CD14-positive monocyte (primary cell): ENCODE results near the gene CHST6. TPM values are rescaled to one million over a fixed set of nuclear protein-coding genes. Genes with fewer than 3 reads are reported as not detected.

ENCODE experiments used
- DNase-seq, 3 donors: peaks; one replicate each; pipeline ENCODE4 v3.0.0-alpha.2; 2011 to 2022
- H2AFZ ChIP-seq: 2 replicates; pipeline ENCODE4 v1.6.0; 2012; ENCODE audit warnings: mild to moderate bottlenecking, low read depth, low read length, inconsistent platforms; ENCODE audit not compliant: insufficient read depth, poor library complexity, severe bottlenecking
- H3K27ac ChIP-seq, 2 donors: 1 replicate in 1 of 2; 2 replicates in 1 of 2; pipeline ENCODE4 v1.5.1; 2012 to 2013; ENCODE audit warnings: low read length in 2 of 2, control low read depth in 1 of 2, inconsistent platforms in 1 of 2, low read depth in 1 of 2, mild to moderate bottlenecking in 1 of 2
- H3K27me3 ChIP-seq, 2 donors: one replicate each; pipeline versions ENCODE4 v1.6.0 to v1.6.1; 2011 to 2013; ENCODE audit warnings: low read length in 2 of 2; ENCODE audit not compliant: control insufficient read depth in 2 of 2, insufficient read depth in 2 of 2
- H3K36me3 ChIP-seq, 2 donors: replicated peaks in 1 of 2; 1 replicate in 1 of 2; 2 replicates in 1 of 2; pipeline versions ENCODE4 v1.5.1 to v1.6.1; 2012 to 2013; ENCODE audit warnings: low read length in 2 of 2, control low read depth in 1 of 2, inconsistent platforms in 1 of 2, mild to moderate bottlenecking in 1 of 2; ENCODE audit not compliant: insufficient read depth in 2 of 2, control insufficient read depth in 1 of 2
- H3K4me1 ChIP-seq, 2 donors: 1 replicate in 1 of 2; 2 replicates in 1 of 2; pipeline versions ENCODE4 v1.5.1 to v1.6.1; 2012 to 2013; ENCODE audit warnings: low read length in 2 of 2, control low read depth in 1 of 2, inconsistent platforms in 1 of 2, mild to moderate bottlenecking in 1 of 2, moderate library complexity in 1 of 2; ENCODE audit not compliant: insufficient read depth in 2 of 2, control insufficient read depth in 1 of 2
- H3K4me2 ChIP-seq: replicated peaks from 2 replicates; pipeline ENCODE3; 2012; ENCODE audit warnings: low read length, moderate library complexity, mild to moderate bottlenecking; ENCODE audit not compliant: poor library complexity, severe bottlenecking; ENCODE audit errors: extremely low read depth
- H3K4me3 ChIP-seq, 3 experiments: fragments of 200-600 bp in 1 of 3; sonication (generic) in 1 of 3; replicated peaks in 1 of 3; 1 replicate in 2 of 3; 2 replicates in 1 of 3; pipeline ENCODE4 v1.5.1; 2011 to 2013; ENCODE audit warnings: low read length in 3 of 3, mild to moderate bottlenecking in 3 of 3, control low read depth in 2 of 3, low read depth in 2 of 3, inconsistent platforms in 1 of 3, moderate library complexity in 1 of 3
- H3K79me2 ChIP-seq: 2 replicates; pipeline ENCODE4 v1.6.0; 2012; ENCODE audit warnings: mild to moderate bottlenecking, control low read depth, inconsistent platforms, low read length, moderate library complexity; ENCODE audit not compliant: insufficient read depth
- H3K9ac ChIP-seq: 2 replicates; pipeline ENCODE4 v1.6.0; 2017; ENCODE audit warnings: low read length, mild to moderate bottlenecking; ENCODE audit not compliant: insufficient read depth, poor library complexity, severe bottlenecking
- H3K9me3 ChIP-seq, 2 donors: replicated peaks in 1 of 2; 1 replicate in 1 of 2; 2 replicates in 1 of 2; pipeline versions ENCODE4 v1.5.1 to v1.6.1; 2012 to 2013; ENCODE audit warnings: low read length in 2 of 2, control low read depth in 1 of 2; ENCODE audit not compliant: control insufficient read depth in 1 of 2, insufficient read depth in 1 of 2
- H4K20me1 ChIP-seq: 2 replicates; pipeline ENCODE4 v1.6.0; 2012; ENCODE audit warnings: mild to moderate bottlenecking, low read length, control low read depth, moderate library complexity; ENCODE audit not compliant: insufficient read depth
- H3K27ac Mint-ChIP-seq, 7 donors: one replicate each; pipeline ENCODE4 v1.8.0; 2020; ENCODE audit warnings: mild to moderate bottlenecking in 7 of 7, mixed read lengths in 7 of 7, moderate library complexity in 6 of 7, inconsistent platforms in 2 of 7
- H3K27me3 Mint-ChIP-seq, 3 donors: one replicate each; pipeline ENCODE4 v1.8.0; 2021 to 2022; ENCODE audit warnings: low read depth in 3 of 3, mild to moderate bottlenecking in 3 of 3, mixed read lengths in 3 of 3, moderate library complexity in 3 of 3, inconsistent platforms in 1 of 3
- H3K36me3 Mint-ChIP-seq, 2 donors: one replicate each; pipeline ENCODE4 v1.8.0; 2020; ENCODE audit warnings: mixed read lengths in 2 of 2, inconsistent platforms in 1 of 2, mild to moderate bottlenecking in 1 of 2
- H3K4me1 Mint-ChIP-seq: one replicate; pipeline ENCODE4 v1.8.0; 2020; ENCODE audit warnings: mild to moderate bottlenecking, mixed read lengths
- H3K4me3 Mint-ChIP-seq, 2 donors: one replicate each; pipeline ENCODE4 v1.8.0; 2020; ENCODE audit warnings: mild to moderate bottlenecking in 2 of 2, mixed read lengths in 2 of 2, moderate library complexity in 1 of 2
- H3K9me3 Mint-ChIP-seq, 7 donors: one replicate each; pipeline ENCODE4 v1.8.0; 2020 to 2022; ENCODE audit warnings: mixed read lengths in 7 of 7, mild to moderate bottlenecking in 6 of 7, moderate library complexity in 6 of 7, inconsistent platforms in 2 of 7
- CTCF ChIP-seq: fragments of 200-600 bp; IDR thresholded peaks from one replicate; pipeline ENCODE4 v1.8.0; 2022; ENCODE audit warnings: antibody characterized with exemption, mild to moderate bottlenecking
- WGBS: methylation state at CpG from one replicate; pipeline ENCODE4 v1.1.5; 2013; ENCODE audit warnings: missing lambda C conversion rate; ENCODE audit not compliant: insufficient coverage; 5-methylcytosine and 5-hydroxymethylcytosine counted together
- intact Hi-C, 2 donors: fragments of 100-400 bp; cut with micrococcal nuclease; formaldehyde crosslinking; loops; one replicate each; pipeline versions ENCODE4 v1.15.0 to v1.15.1; 2023
- polyA plus RNA-seq, 3 donors: library from polyadenylated mRNA; depleted of rRNA in 1 of 3; unstranded in 2 of 3; stranded (reverse) in 1 of 3; fragments of 300-500 nt in 2 of 3; fragments of >200 nt in 1 of 3; fragmentation: Illumina TruSeq in 2 of 3; gene quantifications; 1 replicate in 2 of 3; 2 replicates in 1 of 3; pipeline ENCODE4 v1.2.3, GENCODE V29; 2012 to 2021

CHST6 gene
- polyA plus RNA-seq, 3 donors: 0.03 TPM; not detected in 2

DNA sequence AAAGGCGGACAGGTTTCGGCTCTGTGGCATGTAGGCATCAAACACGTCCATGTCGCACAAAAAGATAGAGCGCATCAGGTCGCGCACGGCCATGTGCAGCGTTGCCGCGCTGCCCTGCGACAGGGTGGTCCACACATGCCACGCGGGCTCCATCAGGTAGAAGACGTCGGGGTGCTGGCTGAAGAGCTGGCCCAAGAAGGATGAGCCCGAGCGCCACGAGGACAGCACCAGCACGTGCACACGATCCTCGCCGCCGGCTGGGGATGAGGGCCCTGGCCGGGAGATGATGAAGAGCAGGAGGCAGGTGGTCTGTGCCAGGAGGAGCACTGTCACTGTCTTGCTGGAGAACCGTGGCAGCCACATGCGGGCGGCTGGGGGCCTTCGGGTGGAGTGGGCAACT lies 34.7 kb upstream of the CHST6 start:
- H3K27me3 Mint-ChIP-seq: peaks cover 0 to 5% (median 4%) of the 10 kb centered on the region in 3 donors
- over 99% methylated on average over 28 of the region's 29 CpGs for WGBS
- H3K27ac Mint-ChIP-seq: no peak overlapping the region
- Histone ChIP-seq H3K27me3 (no peaks in the 10 kb centered on the region), H3K4me1 (no peaks in the 10 kb centered on the region), H3K9ac (no peak overlapping the region), H3K27ac (no peak overlapping the region), H3K9me3 (no peaks in the 10 kb centered on the region), H3K4me2 (no peak overlapping the region), H3K79me2 (no peaks in the 10 kb centered on the region), H3K36me3 (no peaks in the 10 kb centered on the region), H2AFZ (no peak overlapping the region), H3K4me3 (no peak overlapping the region), H4K20me1 (no peaks in the 10 kb centered on the region)
- H3K36me3 Mint-ChIP-seq: no peaks in the 10 kb centered on the region
- H3K9me3 Mint-ChIP-seq: peaks cover 1 to 8% (median 5%) of the 10 kb centered on the region in 7 donors
- TF ChIP-seq CTCF: no peak
- H3K4me1 Mint-ChIP-seq: no peaks in the 10 kb centered on the region
- DNase-seq: no peak
- intact Hi-C loops: no loop called here
- no peak overlapping the region for H3K4me3 Mint-ChIP-seq

DNA sequence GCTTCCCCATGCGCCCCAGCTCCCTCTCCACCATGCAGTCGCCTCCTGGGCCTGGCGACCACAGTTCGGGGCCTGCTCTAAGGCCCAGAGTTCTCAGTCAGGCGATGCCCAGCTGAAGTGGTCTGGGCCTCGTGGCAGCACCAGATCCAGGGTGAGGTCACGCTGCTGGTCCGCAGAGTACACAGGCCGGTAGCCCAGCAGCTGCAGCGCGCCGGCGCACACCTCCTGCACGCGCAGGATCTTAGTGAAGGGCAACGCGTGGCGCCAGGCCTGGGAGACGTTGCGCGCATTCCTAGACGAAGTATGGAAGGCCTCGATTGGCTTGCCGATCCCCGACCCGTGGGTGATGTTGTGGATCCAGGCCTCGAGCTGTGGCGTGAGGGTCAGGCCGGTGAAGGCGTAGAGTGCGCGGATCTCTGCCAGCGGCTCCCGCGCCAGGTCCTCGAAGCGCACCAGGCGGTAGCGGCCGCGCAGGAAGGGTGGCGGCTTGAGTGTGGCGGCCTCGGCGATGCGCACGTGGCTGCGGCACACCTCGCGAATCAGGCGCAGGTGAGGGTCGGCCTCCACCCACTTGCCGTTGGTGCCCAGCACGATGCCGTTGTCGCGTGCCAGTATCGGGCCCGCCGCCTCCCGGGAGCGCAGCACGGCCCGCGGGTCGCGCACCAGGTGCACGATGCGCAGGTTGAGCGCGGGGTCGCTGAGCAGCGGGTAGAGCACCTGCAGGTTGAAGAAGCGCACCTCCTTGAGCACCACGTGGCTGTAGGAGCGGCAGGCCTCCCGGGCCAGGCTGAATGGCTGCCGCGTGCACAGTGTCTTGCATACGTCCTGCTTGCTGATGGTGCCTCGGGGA lies 34.0 kb upstream of the CHST6 start:
- no peaks in the 10 kb centered on the region for H3K9me3 ChIP-seq
- intact Hi-C loops: no loop called here
- no peak overlapping the region for H2AFZ ChIP-seq
- Mint-ChIP-seq H3K27ac (peak overlapping the region in 1 of 7 donors; percentile 61), H3K4me3 (no peak overlapping the region), H3K36me3 (no peaks in the 10 kb centered on the region), H3K4me1 (no peaks in the 10 kb centered on the region), H3K9me3 (peaks cover 1 to 8% (median 5%) of the 10 kb centered on the region in 7 donors), H3K27me3 (peaks cover 0 to 6% (median 1%) of the 10 kb centered on the region in 3 donors)
- no peak overlapping the region for H3K4me2 ChIP-seq
- no peaks in the 10 kb centered on the region for H3K36me3 ChIP-seq
- DNase-seq: no peak
- H3K79me2 ChIP-seq: no peaks in the 10 kb centered on the region
- no peaks in the 10 kb centered on the region for H3K4me1 ChIP-seq
- no peak overlapping the region for H3K9ac ChIP-seq
- no peak overlapping the region for H3K27ac ChIP-seq
- no peaks in the 10 kb centered on the region for H3K27me3 ChIP-seq
- no peak overlapping the region for H3K4me3 ChIP-seq
- H4K20me1 ChIP-seq: no peaks in the 10 kb centered on the region
- no peak for TF ChIP-seq CTCF
- WGBS: 97% methylated on average over 75 of the region's 81 CpGs
